ENCODE results near the gene FTO.

DNA sequence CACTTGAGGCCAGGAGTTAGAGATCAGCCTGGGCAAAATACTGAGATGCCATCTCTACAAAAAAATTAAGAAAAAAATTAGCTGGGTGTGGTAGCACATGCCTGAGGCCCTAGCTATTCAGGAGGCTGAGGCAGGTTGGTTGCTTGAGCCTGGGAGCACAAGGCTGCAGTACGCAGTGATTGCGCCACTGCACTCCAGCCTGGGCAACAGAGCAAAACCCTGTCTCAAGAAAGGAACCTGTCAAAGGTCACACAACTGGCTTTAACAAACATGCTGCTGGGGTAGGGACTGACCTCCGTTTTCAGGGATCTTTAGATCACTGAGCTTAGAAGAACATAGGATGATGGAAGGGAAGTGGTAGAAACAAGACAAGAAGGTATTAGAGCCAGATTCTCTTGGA is 487.6 kb downstream of the FTO start:
- TF ChIP-seq, protein P1, sequence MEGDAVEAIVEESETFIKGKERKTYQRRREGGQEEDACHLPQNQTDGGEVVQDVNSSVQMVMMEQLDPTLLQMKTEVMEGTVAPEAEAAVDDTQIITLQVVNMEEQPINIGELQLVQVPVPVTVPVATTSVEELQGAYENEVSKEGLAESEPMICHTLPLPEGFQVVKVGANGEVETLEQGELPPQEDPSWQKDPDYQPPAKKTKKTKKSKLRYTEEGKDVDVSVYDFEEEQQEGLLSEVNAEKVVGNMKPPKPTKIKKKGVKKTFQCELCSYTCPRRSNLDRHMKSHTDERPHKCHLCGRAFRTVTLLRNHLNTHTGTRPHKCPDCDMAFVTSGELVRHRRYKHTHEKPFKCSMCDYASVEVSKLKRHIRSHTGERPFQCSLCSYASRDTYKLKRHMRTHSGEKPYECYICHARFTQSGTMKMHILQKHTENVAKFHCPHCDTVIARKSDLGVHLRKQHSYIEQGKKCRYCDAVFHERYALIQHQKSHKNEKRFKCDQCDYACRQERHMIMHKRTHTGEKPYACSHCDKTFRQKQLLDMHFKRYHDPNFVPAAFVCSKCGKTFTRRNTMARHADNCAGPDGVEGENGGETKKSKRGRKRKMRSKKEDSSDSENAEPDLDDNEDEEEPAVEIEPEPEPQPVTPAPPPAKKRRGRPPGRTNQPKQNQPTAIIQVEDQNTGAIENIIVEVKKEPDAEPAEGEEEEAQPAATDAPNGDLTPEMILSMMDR (conservative IDR thresholded peaks at IDR 0.05 in 1 of 2, IDR thresholded peaks at IDR 0.05 in 1 of 2; ENCODE audit: extremely low read depth in 1 of 2, insufficient read depth in 1 of 2, low read depth in 1 of 2, low read length in 2 of 2): no peak
- TF ChIP-seq EZH2 (IDR thresholded peaks at IDR 0.05; ENCODE audit: borderline replicate concordance, low read length): no peak

Measured in mammary epithelial cell (primary cell).